IMR-90 (cell line): Measurements from ENCODE around the gene HBD. TPM values are rescaled to one million over a fixed set of nuclear protein-coding genes. Genes with fewer than 3 reads are reported as not detected.

Experiments used
- ATAC-seq: fragments of 200-7000 bp; cut with Tn5 transposase; 2 replicates; pipeline ENCODE4 v1.9.1; 2020; ENCODE audit warnings: low read depth, mild to moderate bottlenecking, moderate library complexity
- BruUV-seq: library from RNA; stranded (reverse); fragments of 400-500 nt; replicated peaks from 2 replicates; lab custom pipeline; 2021; lab: Mats Ljungman, UMichigan
- CTCF ChIA-PET: fragments of 300-600 bp; formaldehyde crosslinking; extraction: SDS; loops from one replicate; lab custom pipeline; 2021; ENCODE audit warnings: antibody characterized with exemption; lab: Yijun Ruan, JAX
- POLR2A ChIA-PET: fragments of 300-600 bp; sonication (Branson Sonifier 250); formaldehyde crosslinking; loops from one replicate; lab custom pipeline; 2022; ENCODE audit warnings: antibody characterized with exemption; ENCODE audit not compliant: unreplicated experiment; lab: Charles Lee
- DNase-seq: peaks from one replicate; pipeline ENCODE4 v3.0.0; 2013
- H2AFZ ChIP-seq: replicated peaks from 2 replicates; pipeline ENCODE3; 2013; ENCODE audit warnings: low read length, mild to moderate bottlenecking; ENCODE audit not compliant: poor library complexity
- H2AK5ac ChIP-seq: 2 replicates; pipeline ENCODE4 v1.6.1; 2013; ENCODE audit warnings: low read depth, low read length, inconsistent platforms
- H2AK9ac ChIP-seq: replicated peaks from 2 replicates; pipeline ENCODE3; 2013; ENCODE audit warnings: mild to moderate bottlenecking, low read depth, low read length, moderate library complexity; ENCODE audit not compliant: poor library complexity
- H2BK120ac ChIP-seq: 2 replicates; pipeline ENCODE4 v1.6.1; 2013; ENCODE audit warnings: low read depth, low read length, inconsistent platforms
- H2BK15ac ChIP-seq: 3 replicates; pipeline ENCODE4 v1.6.1; 2013; ENCODE audit warnings: low read depth, low read length, inconsistent platforms
- H2BK20ac ChIP-seq: 2 replicates; pipeline ENCODE4 v1.6.1; 2013; ENCODE audit warnings: low read depth, mild to moderate bottlenecking, inconsistent platforms, low read length, moderate library complexity
- H2BK5ac ChIP-seq: 2 replicates; pipeline ENCODE4 v1.6.1; 2013; ENCODE audit warnings: mild to moderate bottlenecking, low read depth, low read length, inconsistent platforms; ENCODE audit not compliant: poor library complexity, severe bottlenecking
- H3K14ac ChIP-seq: replicated peaks from 2 replicates; pipeline ENCODE4 v1.6.1; 2013; ENCODE audit warnings: low read depth, low read length, inconsistent platforms
- H3K18ac ChIP-seq: 2 replicates; pipeline ENCODE4 v1.6.1; 2013; ENCODE audit warnings: low read depth, low read length, control low read depth
- H3K23ac ChIP-seq: 2 replicates; pipeline ENCODE4 v1.6.1; 2013; ENCODE audit warnings: low read depth, low read length, inconsistent platforms
- H3K27ac ChIP-seq: 2 replicates; pipeline ENCODE4 v1.5.1; 2013; ENCODE audit warnings: mild to moderate bottlenecking, control low read depth, low read length; ENCODE audit not compliant: insufficient read depth
- H3K27me3 ChIP-seq: 2 replicates; pipeline ENCODE4 v1.6.1; 2013; ENCODE audit warnings: low read length; ENCODE audit not compliant: control insufficient read depth, insufficient read depth
- H3K36me3 ChIP-seq: 2 replicates; pipeline ENCODE4 v1.6.1; 2013; ENCODE audit warnings: low read length, mixed read lengths; ENCODE audit not compliant: control insufficient read depth, insufficient read depth
- H3K4ac ChIP-seq: 2 replicates; pipeline ENCODE4 v1.6.1; 2013; ENCODE audit warnings: low read depth, low read length, inconsistent platforms
- H3K4me1 ChIP-seq: 2 replicates; pipeline ENCODE4 v1.6.1; 2013; ENCODE audit warnings: low read length, mixed read lengths; ENCODE audit not compliant: control insufficient read depth, insufficient read depth
- H3K4me2 ChIP-seq: 2 replicates; pipeline ENCODE4 v1.6.1; 2013; ENCODE audit warnings: low read depth, mild to moderate bottlenecking, control low read depth, low read length, moderate library complexity
- H3K4me3 ChIP-seq: 2 replicates; pipeline ENCODE4 v1.5.1; 2013; ENCODE audit warnings: low read depth, mild to moderate bottlenecking, control low read depth, low read length, moderate library complexity; ENCODE audit not compliant: insufficient read depth
- H3K56ac ChIP-seq: 2 replicates; pipeline ENCODE4 v1.6.1; 2013; ENCODE audit warnings: low read length, inconsistent platforms; ENCODE audit not compliant: insufficient read depth; ENCODE audit errors: extremely low read depth
- H3K79me1 ChIP-seq, 2 experiments: 2 replicates each; pipeline ENCODE4 v1.6.1; 2013; ENCODE audit warnings: low read length in 2 of 2, inconsistent platforms in 1 of 2, low read depth in 1 of 2
- H3K9ac ChIP-seq: 2 replicates; pipeline ENCODE4 v1.6.1; 2013; ENCODE audit warnings: low read depth, low read length, control low read depth
- H3K9me1 ChIP-seq: 2 replicates; pipeline ENCODE4 v1.6.1; 2013; ENCODE audit warnings: low read length, inconsistent platforms; ENCODE audit not compliant: insufficient read depth
- H3K9me3 ChIP-seq: 2 replicates; pipeline ENCODE4 v1.6.1; 2013; ENCODE audit warnings: low read length; ENCODE audit not compliant: control insufficient read depth, insufficient read depth
- H4K20me1 ChIP-seq: 2 replicates; pipeline ENCODE4 v1.6.1; 2013; ENCODE audit warnings: low read length, inconsistent platforms; ENCODE audit not compliant: insufficient read depth
- H4K5ac ChIP-seq: 2 replicates; pipeline ENCODE4 v1.6.1; 2013; ENCODE audit warnings: mild to moderate bottlenecking, low read depth, low read length, control low read depth
- H4K8ac ChIP-seq, 2 experiments: 2 replicates each; pipeline ENCODE4 v1.6.1; 2013; ENCODE audit warnings: low read depth in 2 of 2, low read length in 2 of 2, control low read depth in 1 of 2, inconsistent platforms in 1 of 2
- H4K91ac ChIP-seq: 2 replicates; pipeline ENCODE4 v1.6.1; 2013; ENCODE audit warnings: low read depth, low read length, inconsistent platforms; ENCODE audit not compliant: insufficient read depth
- CEBPB ChIP-seq: IDR thresholded peaks from 2 replicates; pipeline ENCODE4 v1.6.1; 2012; ENCODE audit warnings: low read depth, low read length, improper control_type of control experiment
- CHD1 ChIP-seq: IDR thresholded peaks from 2 replicates; pipeline ENCODE4 v1.6.1; 2012; ENCODE audit warnings: low read depth, low read length, improper control_type of control experiment
- FOS ChIP-seq: fragments of 150-350 bp; IDR thresholded peaks from 2 replicates; pipeline ENCODE4 v1.6.1; 2016; ENCODE audit warnings: low read depth, low read length
- MAFK ChIP-seq: IDR thresholded peaks from 2 replicates; pipeline ENCODE4 v1.6.1; 2012; ENCODE audit warnings: low read depth, low read length, improper control_type of control experiment
- MAZ ChIP-seq: IDR thresholded peaks from 2 replicates; pipeline ENCODE4 v1.6.1; 2012; ENCODE audit warnings: low read depth, mild to moderate bottlenecking, low read length, improper control_type of control experiment, moderate library complexity, borderline replicate concordance
- MXI1 ChIP-seq: IDR thresholded peaks from 2 replicates; pipeline ENCODE4 v1.6.1; 2012; ENCODE audit warnings: low read depth, mild to moderate bottlenecking, low read length, moderate library complexity, borderline replicate concordance
- NFE2L2 ChIP-seq: fragments of 150-350 bp; IDR thresholded peaks from 2 replicates; pipeline ENCODE4 v1.6.1; 2016; ENCODE audit warnings: low read depth, mild to moderate bottlenecking, low read length
- POLR2A ChIP-seq: IDR thresholded peaks from 2 replicates; pipeline ENCODE4 v1.6.1; 2012; ENCODE audit warnings: mild to moderate bottlenecking, low read depth, low read length
- RAD21 ChIP-seq: IDR thresholded peaks from 2 replicates; pipeline ENCODE4 v1.6.1; 2012; ENCODE audit warnings: low read length, improper control_type of control experiment
- RCOR1 ChIP-seq: IDR thresholded peaks from 2 replicates; pipeline ENCODE4 v1.6.1; 2012; ENCODE audit warnings: mild to moderate bottlenecking, low read length, improper control_type of control experiment; ENCODE audit not compliant: insufficient replicate concordance
- RFX5 ChIP-seq: IDR thresholded peaks from 2 replicates; pipeline ENCODE4 v1.8.0; 2012; ENCODE audit warnings: low read depth, mild to moderate bottlenecking, low read length, moderate library complexity
- SMC3 ChIP-seq: fragments of 150-350 bp; IDR thresholded peaks from 2 replicates; pipeline ENCODE4 v1.6.1; 2016; ENCODE audit warnings: low read depth, mild to moderate bottlenecking, antibody characterized with exemption, low read length, moderate library complexity
- USF2 ChIP-seq: fragments of 150-350 bp; IDR thresholded peaks from 2 replicates; pipeline ENCODE4 v1.6.1; 2017; ENCODE audit warnings: mild to moderate bottlenecking, antibody characterized with exemption, low read length, low read depth
- WGBS, 2 experiments: methylation state at CpG; one replicate each; pipeline versions ENCODE4 v1.1.5 to v1.1.7; 2013; ENCODE audit warnings: missing lambda C conversion rate in 2 of 2; ENCODE audit not compliant: insufficient read length in 1 of 2; ENCODE audit errors: extremely low coverage in 2 of 2; 5-methylcytosine and 5-hydroxymethylcytosine counted together
- dilution Hi-C: fragments of 300-500 bp; cut with HindIII; formaldehyde crosslinking; loops from one replicate; pipeline ENCODE4 v1.14.3; 2018; ENCODE audit warnings: low sequenced_read_pairs; ENCODE audit not compliant: unreplicated experiment
- in situ Hi-C: fragments of 300-500 bp; cut with MboI; formaldehyde crosslinking; loops from 3 replicates; pipeline ENCODE4 v1.14.3; 2019; ENCODE audit warnings: low sequenced_read_pairs, inconsistent platforms, mixed read lengths
- intact Hi-C: fragments of 100-400 bp; cut with micrococcal nuclease; formaldehyde crosslinking; loops from 2 replicates; pipeline ENCODE4 v1.10.0; 2022
- polyA plus RNA-seq, 3 experiments: library from polyadenylated mRNA; depleted of rRNA; stranded (reverse); fragments of >200 nt; gene quantifications; 2 replicates each; pipeline ENCODE4 v1.2.3, GENCODE V29; 2012; ENCODE audit warnings: low replicate concordance in 1 of 3
- total RNA-seq: library from RNA; depleted of rRNA; stranded (reverse); fragments of >200 nt; gene quantifications from 2 replicates; pipeline ENCODE4 v1.2.3, GENCODE V29; 2012
- TF ChIP-seq, protein P1 (sequence below): conservative IDR thresholded peaks from 2 replicates; pipeline ENCODE4 v1.5.1; 2012; ENCODE audit warnings: mild to moderate bottlenecking, low read depth, low read length, improper control_type of control experiment
- TF ChIP-seq, protein P2 (sequence below): fragments of 150-350 bp; IDR thresholded peaks from 2 replicates; pipeline ENCODE4 v1.6.1; 2016; ENCODE audit warnings: low read depth, mild to moderate bottlenecking, low read length, moderate library complexity, borderline replicate concordance

HBD gene
- total and polyA plus RNA-seq, 2 of the 4 experiments (the other 2 are of a cell fraction) = 6.3 to 12.0 TPM

DNA sequence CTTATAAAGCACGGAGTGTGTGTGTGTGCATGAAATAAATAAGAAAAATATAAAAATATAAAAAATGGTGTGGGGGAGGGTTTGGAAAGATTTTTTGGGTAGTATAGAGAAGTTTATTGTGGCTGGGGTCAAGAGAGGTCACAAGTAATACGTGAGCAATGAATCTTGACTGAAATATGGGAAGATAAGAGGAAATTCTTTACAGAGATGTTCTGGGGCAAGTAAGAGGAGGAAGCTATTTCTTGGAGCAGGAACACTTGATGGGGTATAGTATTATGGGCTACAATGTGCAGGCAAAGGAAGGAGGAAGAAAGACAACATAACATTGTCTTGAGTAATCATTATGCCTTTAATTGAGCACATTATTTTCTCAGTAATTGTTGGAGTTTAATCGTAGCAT lies 2.1 kb downstream of the HBD start:
- H3K9me1 ChIP-seq = peaks cover 6% of the 10 kb centered on the region; the same call in 1 of the 2 replicates
- no peak overlapping the region for H2AFZ ChIP-seq
- H4K5ac ChIP-seq = no peak overlapping the region; the same call in 1 of the 2 replicates
- no peak overlapping the region for H2BK15ac ChIP-seq
- H4K8ac ChIP-seq = no peak overlapping the region
- H2BK20ac ChIP-seq = no peak overlapping the region
- no peaks in the 10 kb centered on the region for H3K36me3 ChIP-seq
- peaks cover 3% of the 10 kb centered on the region for H3K4me1 ChIP-seq
- no peak overlapping the region for H3K56ac ChIP-seq
- H3K27me3 ChIP-seq = no peaks in the 10 kb centered on the region
- H3K79me1 ChIP-seq = no peaks in the 10 kb centered on the region
- DNase-seq (no peak), ATAC-seq (no peak)
- in situ Hi-C loops (no loop called here), dilution Hi-C loops (no loop called here), intact Hi-C loops (no loop called here)
- 20% methylated on average over 1 of the region's 3 CpGs; no CpG with 5 or more reads in 1 of the 2 experiments for WGBS, 2 experiments
- no peak overlapping the region for H2BK120ac ChIP-seq
- POLR2A ChIA-PET = no interaction called here
- no peak overlapping the region for H2AK5ac ChIP-seq
- no peak overlapping the region for H3K4me3 ChIP-seq
- CTCF ChIA-PET = no interaction called here
- H2BK5ac ChIP-seq = no peak overlapping the region
- no TSS peak for BruUV-seq
- no peak overlapping the region for H3K27ac ChIP-seq
- no peak overlapping the region for H3K9ac ChIP-seq
- no peak overlapping the region for H3K4me2 ChIP-seq
- no peak overlapping the region for H3K23ac ChIP-seq
- H4K20me1 ChIP-seq = no peaks in the 10 kb centered on the region
- no peak overlapping the region for H3K4ac ChIP-seq
- TF ChIP-seq CEBPB (no peak), RCOR1 (no peak), MXI1 (no peak), CHD1 (no peak), MAZ (no peak), FOS (no peak), SMC3 (no peak), RAD21 (no peak), MAFK (no peak), USF2 (no peak), POLR2A (no peak), NFE2L2 (no peak), RFX5 (no peak)
- TF ChIP-seq, protein P1, sequence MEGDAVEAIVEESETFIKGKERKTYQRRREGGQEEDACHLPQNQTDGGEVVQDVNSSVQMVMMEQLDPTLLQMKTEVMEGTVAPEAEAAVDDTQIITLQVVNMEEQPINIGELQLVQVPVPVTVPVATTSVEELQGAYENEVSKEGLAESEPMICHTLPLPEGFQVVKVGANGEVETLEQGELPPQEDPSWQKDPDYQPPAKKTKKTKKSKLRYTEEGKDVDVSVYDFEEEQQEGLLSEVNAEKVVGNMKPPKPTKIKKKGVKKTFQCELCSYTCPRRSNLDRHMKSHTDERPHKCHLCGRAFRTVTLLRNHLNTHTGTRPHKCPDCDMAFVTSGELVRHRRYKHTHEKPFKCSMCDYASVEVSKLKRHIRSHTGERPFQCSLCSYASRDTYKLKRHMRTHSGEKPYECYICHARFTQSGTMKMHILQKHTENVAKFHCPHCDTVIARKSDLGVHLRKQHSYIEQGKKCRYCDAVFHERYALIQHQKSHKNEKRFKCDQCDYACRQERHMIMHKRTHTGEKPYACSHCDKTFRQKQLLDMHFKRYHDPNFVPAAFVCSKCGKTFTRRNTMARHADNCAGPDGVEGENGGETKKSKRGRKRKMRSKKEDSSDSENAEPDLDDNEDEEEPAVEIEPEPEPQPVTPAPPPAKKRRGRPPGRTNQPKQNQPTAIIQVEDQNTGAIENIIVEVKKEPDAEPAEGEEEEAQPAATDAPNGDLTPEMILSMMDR = no peak
- TF ChIP-seq, protein P2, sequence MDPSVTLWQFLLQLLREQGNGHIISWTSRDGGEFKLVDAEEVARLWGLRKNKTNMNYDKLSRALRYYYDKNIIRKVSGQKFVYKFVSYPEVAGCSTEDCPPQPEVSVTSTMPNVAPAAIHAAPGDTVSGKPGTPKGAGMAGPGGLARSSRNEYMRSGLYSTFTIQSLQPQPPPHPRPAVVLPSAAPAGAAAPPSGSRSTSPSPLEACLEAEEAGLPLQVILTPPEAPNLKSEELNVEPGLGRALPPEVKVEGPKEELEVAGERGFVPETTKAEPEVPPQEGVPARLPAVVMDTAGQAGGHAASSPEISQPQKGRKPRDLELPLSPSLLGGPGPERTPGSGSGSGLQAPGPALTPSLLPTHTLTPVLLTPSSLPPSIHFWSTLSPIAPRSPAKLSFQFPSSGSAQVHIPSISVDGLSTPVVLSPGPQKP = no peak
- no peaks in the 10 kb centered on the region for H3K9me3 ChIP-seq
- H4K91ac ChIP-seq = no peak overlapping the region
- no peak overlapping the region for H3K18ac ChIP-seq
- H3K14ac ChIP-seq = no peak overlapping the region
- H2AK9ac ChIP-seq = no peak overlapping the region
